ENCODE measurements around the gene CAMSAP3.

DNA sequence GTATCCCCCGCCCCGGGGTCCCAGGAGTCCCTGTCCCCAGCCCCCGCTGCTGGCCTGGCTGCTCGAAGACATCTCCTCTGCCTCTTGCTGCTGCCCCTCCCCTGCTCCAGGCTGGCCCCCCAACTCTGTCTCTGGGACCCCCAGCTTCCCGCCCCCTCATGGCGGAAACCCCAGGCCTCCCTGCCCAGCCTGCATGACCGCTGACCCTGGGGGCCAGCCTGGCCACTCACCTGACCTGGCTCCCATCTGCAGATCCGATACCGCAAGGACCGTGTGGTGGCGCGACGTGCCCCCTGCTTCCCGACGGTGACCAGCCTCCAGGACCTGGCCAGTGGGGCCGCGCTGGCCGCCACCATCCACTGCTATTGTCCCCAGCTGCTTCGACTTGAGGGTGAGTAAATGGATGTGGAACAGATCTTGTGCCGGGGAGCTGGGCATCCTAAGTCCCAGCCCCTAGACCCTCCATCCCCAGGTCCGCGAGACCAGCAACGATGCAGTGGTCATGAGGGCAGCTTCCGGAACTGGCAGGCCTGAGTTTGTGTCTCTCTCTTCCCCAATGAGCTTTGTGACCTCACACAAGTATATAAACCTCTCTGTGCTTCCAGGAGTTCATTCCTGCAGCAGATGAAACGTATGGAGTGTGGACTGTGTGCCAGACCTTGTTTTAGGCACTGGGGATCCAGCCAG is 12.4 kb downstream of the CAMSAP3 start:
- TF ChIP-seq, protein P1, sequence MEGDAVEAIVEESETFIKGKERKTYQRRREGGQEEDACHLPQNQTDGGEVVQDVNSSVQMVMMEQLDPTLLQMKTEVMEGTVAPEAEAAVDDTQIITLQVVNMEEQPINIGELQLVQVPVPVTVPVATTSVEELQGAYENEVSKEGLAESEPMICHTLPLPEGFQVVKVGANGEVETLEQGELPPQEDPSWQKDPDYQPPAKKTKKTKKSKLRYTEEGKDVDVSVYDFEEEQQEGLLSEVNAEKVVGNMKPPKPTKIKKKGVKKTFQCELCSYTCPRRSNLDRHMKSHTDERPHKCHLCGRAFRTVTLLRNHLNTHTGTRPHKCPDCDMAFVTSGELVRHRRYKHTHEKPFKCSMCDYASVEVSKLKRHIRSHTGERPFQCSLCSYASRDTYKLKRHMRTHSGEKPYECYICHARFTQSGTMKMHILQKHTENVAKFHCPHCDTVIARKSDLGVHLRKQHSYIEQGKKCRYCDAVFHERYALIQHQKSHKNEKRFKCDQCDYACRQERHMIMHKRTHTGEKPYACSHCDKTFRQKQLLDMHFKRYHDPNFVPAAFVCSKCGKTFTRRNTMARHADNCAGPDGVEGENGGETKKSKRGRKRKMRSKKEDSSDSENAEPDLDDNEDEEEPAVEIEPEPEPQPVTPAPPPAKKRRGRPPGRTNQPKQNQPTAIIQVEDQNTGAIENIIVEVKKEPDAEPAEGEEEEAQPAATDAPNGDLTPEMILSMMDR (IDR thresholded peaks at IDR 0.05) = no peak
- TF ChIP-seq EZH2 (IDR thresholded peaks at IDR 0.05; ENCODE audit: borderline replicate concordance, insufficient read depth, low read depth, low read length, poor library complexity, severe bottlenecking) = no peak

All from B cell (primary cell).